NCI-H526 treated with DMSO at 0.1 percent for 48 hours (cell line): ENCODE measurements around the gene EHMT2.

ENCODE experiments used
- DNase-seq: peaks from one replicate; lab custom pipeline; 2025; lab: John Stamatoyannopoulos, UW

The EHMT2 gene

DNA sequence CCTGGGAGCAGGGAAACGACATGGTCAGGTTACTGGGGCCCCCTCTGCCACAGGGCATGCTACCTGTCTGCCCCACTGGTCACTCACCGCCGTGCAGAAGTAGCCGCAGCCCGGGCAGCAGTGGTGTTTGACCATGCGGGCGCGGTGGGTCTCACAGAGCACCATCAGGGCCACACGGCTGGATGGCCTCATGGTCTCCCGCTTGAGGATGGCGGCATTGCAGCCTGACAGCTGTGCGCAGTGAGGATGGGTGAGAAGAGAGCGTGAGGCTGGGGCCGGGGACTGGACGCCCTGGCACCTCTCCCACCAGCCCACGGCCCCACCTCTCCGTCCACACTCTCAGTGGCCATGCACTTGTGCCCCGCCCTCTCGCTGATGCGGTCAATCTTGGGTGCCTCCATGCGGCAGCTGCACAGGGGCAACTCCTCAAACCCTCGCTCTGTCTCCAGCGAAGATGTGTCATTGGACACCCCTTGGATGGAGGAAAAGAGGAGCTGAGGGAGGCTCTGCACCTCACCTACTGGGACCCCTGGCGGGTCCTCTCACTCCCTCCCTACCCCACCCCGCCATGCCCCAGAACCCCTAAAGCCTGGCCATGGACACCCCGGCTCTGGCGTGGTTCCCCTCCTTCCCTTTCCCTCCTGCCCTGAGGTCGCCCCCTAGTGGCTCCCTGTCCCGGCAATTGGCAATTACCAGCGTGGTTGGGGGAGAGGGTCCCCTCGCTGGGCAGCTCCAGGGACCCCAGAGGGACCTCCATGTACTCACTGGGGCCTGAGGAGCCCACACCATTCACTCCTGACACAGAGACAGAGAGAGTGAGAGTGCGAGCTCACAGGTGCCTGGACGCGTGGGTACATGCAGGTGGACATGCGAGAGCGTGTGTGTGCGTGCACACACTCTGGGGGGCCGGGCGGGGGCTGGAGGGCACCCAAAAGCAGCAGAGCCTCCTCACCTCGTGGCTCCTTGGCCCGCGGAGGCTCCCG lies 8.9 kb downstream of the EHMT2 start:
- DNase-seq: no peak

DNA sequence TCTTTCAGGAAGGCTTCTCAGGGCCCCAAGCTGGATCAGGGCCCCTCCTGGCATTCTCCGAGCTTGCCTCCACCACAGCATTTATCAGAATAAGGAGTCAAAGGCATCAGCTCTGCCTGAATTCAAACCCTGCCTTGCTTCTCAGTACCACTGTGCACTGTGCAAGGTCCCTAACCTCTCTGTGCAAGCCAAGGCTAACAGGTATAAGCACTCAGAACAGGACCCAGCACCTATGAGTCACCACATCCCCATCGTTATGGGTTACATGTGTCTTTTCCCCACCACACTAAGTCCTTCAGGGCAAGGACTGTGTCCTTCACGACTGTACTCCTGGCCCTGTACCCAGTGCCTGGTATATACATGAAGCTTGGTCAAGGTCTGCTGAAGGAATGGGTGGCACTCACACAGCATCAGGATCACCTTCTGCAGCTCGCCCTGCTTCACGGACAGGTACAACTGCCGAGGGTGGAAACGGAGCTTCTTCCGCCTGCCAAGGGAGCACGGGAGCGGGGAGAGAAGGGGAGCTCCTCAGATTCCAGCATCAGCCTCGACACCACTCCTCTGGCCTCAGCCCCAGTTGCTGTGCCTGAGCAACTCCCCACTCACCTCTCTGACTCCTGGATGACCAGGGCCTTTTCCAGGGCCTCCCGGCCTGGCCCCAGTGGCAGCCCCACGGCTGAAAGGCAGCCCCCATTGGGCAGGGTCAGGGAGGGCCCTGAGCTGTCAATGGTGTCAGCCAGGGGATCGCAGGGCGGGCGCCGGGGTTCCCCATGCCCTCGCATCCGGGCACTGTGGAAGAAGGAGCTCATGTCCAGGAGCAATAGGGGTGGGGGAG lies 10.1 kb downstream of the EHMT2 start:
- DNase-seq: no peak

DNA sequence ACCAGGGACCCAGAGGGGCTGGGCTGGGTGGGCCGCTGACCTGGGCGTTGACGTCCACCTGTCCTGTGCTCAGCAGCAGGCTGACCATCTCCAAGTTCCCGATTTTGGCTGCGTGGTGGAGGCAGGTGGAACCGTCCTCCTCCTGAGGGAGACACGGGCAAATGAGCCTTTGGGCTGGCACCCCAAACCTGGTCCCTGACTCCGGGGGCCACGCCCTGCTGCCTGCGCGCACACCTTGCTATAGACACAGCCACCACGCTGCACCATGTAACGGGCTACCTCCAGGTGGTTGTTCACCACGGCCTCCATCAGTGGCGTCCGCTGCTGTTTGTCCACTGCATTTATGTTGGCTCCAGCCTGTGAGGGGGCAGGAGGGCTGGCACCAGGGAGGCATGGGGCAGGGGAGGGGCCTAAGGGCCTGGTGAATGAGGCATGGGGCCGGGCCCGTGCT lies 10.9 kb downstream of the EHMT2 start:
- DNase-seq: no peak

DNA sequence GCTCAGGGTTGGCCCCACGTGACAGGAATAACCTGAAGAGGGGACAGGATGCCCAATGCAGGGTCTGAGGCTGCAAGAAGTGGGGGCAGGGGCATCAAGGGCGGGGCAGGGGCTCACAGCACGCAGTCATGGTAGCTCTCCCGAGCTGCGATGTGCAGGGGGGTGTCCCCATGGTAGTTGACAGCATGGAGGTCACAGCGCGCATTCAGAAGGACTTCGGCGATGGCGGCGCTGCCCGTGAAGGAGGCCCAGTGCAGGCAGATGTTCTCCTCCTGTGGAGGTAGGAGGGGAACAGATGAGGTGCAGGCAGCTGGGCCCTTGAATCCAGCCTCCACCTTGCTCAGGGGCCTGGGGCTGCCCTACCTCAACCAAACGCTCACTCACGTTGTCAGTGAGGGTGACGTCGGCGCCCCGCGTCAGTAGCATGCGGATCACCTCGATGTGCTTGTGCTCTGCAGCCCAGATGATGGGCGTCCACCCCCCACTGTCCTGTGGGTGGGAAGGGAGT lies 12.9 kb downstream of the EHMT2 start:
- no peak for DNase-seq

DNA sequence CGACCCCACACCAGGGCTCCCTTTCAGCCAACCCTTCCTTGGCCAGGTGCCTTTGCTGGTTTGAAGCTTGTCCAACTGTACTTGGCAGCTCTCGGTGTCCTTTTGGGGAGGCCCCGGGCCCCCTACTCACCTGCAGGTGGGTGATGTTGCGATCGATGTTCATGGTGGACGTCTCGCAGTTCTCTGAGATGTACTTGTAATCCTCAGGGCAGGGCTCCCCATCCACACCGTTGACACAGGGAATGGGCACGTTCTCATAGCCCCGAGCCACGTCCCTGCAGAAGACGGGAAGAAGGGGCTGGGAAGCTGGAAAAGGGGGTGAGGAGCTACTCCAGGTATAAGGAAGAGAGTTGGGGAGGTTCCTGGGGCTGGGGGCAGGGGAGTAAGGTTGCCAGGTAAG lies 13.8 kb downstream of the EHMT2 start:
- no peak for DNase-seq

DNA sequence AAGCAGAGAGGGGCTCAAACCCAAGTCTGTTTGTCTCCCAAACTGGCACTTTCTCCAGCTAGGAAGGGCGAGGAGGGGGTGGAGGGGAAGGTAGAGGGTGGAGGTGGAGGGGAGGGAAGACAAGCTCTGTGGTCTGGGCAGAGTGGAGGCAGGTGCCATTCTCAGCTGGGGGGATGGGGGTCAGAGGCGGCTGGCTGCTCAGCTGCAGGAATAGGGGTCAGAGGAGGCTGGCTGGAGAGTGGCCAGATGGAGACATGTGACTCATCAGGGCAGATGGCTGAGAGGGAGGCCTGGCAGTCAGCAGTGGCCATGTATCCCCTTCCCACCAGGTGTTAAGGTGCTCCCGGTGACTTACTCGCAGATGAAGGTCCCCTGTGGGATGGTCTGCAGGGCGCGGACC lies 15.2 kb downstream of the EHMT2 start:
- DNase-seq: no peak

DNA sequence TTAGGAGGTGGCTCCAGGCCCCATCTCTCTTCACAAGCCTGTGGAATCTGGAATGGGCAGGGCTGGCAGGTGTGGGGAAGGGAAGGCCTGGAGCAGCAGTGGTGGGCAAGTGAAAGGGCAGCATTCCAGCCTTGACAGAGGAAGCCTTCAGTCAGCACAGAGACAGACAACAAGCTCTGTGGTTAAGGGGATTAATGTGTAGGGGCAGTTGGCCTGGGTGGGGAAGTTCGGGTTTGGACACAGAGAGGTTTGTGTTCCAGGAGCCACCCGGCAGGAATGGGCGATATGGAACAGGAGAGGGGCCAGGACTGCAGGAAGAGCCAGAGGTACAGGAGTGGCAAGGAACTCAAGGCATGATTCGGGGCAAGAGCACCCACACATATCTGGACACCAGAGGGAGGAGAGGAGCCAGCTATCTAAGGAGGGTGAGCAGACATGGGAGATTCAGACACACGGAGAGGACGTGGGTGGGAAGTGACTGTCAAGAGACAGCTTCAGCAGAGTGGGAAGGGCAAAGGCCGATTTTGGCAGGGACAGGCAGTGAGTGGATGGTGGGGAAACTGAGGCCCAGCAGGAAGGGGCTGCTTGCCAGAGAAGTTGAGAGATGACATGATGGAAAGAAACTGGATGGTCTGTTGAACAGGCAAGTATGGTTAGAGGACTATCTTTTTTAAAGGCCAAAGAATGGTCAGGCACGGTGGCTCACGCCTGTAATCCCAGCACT lies 16.2 kb downstream of the EHMT2 start:
- DNase-seq: no peak

DNA sequence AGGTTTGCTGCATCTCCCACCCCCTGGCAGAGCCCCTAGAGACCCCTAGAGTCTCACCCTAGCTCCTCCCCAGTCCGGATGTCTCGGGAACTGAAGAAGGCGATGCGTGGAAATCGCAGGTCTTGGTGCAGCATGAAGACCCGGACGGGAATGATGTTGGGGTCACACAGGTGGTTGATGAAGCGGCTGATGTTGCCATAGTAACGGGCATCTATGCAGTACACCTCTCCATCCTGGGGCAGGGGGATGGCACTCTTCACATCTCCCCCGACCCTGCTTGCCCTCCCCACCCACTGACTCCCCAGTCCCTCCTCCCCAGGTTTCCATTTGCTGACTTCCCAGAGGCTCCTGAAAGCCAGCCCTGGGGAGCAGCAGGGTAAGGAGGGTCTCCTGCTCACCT lies 16.9 kb downstream of the EHMT2 start:
- DNase-seq: no peak

DNA sequence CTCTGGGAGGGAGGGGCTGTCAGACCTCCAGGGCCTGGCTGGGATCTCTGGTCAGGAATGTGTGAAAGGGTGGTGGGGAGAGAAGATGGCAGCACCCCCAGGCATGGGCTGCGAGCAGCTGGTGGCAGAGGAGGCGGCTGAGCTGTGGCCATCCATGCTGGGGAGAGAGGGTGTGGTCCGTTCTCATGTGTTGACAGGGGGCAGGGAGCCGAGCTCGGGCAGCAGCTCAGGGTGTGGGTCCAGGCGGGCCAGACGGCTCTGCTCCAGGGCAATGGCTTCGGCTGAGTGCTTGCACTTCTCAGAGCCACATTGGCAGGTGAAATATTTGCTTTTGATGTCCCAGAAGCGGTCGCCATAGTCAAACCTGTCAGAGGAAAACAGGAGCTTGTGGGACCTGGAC lies 17.6 kb downstream of the EHMT2 start:
- no peak for DNase-seq

DNA sequence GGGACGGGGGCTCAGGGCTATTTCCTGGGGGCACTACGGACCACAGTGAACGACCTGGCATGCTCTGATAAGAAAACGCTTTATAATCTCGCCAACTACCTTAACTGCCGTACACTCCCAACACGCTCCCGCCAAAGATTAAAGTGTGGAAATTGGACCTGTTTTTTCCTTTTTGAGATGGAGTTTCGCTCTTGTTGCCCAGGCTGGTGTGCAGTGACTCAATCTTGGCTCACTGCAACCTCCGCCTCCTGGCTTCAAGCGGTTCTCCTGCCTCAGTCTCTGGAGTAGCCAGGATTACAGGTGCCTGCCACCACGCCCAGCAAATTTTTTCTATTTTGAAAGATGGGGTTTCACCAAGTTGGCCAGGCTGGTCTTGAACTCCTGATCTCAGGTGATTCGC lies 18.4 kb downstream of the EHMT2 start:
- DNase-seq: no peak

DNA sequence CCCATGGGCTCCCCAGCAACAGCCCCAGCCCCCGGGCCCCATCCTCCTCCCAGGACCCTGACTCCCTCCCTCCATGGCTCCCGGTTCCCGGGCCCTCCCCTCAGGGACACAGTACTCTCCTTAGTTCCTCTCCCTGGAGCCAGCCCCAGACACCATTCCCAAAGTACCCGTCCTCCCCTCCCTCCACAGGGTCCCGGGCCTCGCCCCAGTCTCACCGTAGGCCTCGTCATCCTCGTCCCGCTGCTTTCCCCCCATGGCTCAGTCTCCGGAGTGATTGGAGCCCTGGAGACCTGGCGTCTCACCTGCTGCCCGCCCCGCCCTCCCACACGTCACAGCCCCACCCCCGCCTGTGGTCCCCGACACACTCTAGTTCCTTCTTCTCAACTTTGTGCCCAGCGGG lies 18.8 kb downstream of the EHMT2 start, which contains the start of gene SLC44A4:
Gene SLC44A4 (minus strand): TSS at position 272 of the 400 bp plus-strand sequence. CDS start 17 bp downstream, at position 255.
- DNase-seq: no peak

DNA sequence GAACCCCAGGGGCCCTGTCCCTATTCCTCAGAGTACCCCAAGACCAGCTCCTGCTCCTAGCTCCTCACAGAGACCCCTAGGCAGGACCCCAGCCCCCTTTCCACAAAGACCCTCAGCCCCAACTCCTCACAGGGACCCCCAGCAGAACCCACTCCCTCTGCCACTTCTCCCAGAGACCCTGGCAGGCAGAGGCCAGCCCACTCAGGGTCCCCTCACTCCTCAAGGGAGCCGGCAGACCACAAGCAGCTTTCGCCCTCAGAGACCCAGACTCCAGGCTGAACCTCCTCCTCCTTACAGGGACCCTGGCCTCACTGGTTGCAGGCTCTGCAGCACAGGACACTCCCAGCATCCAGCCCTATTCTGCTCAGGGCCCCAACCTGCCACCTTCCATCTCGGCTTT lies 19.3 kb downstream of the EHMT2 start:
- no peak for DNase-seq

DNA sequence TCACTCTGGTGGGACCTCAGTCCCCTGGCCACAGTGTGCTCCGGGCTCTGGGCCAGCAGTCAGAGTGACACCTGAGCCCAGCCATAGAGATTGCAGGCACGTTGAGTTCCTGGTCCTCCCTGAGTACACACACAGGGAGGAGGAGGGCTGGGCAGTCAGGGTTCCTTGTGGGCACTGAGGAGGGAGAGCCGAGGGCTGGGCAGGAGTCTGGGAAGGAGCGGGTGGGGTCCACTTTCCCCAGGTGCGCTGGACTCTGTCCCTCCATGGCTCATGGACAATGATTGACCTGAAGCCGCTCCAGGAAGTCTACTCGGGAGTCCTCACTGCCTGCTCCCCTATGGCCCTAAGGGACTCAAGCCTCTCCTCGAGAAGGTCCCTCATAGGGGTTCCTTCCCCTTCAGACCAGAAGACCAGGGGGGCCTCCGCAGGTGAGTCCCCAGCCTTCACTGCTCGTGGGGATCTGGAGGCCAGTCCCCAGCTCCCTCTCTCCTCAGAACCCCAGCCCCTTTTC lies 19.8 kb downstream of the EHMT2 start:
- no peak for DNase-seq

DNA sequence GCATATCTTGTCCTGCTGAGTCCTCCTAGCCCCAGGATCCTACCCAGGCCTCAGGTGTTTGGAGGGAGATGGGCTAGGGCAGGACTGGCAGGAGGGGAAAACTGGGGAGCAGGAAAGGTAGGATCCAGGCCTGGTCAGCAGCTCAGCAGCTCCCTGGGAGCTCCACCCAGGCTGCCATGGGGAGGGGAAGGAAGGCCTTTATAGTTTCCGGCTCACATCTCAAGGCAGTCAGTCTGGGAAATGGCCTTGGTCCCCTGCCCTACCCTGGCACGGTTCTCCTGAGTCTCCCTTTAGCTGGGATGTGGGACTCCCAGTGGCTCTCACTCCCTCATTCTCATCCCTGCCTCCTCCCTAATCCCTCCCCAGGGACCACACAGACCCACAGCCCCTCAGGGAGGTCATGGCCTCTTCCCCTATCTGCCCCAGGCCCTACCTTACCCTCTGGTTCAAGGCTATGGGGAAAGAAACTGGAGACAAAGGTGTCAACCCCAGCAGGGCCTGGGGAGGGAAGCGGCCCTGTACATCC lies 20.3 kb downstream of the EHMT2 start:
- DNase-seq: no peak

DNA sequence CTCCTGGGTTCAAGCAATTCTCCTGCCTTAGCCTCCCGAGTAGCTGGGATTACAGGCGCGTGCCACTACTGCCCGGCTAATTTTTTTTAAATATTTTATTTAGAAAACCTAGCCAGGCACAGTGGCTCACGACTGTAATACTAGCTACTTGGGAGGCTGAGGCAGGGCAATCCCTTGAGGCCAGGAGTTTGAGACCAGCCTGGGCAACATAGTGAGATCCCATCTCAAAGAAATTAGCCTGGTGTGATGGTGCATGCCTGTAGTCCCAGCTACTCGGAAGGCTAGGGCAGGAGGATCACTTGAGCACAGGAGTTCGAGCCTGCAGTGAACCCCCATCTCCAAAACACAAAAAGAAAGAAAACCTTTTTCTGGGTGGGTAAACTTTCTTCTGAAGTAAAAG lies 21.1 kb downstream of the EHMT2 start:
- no peak for DNase-seq

DNA sequence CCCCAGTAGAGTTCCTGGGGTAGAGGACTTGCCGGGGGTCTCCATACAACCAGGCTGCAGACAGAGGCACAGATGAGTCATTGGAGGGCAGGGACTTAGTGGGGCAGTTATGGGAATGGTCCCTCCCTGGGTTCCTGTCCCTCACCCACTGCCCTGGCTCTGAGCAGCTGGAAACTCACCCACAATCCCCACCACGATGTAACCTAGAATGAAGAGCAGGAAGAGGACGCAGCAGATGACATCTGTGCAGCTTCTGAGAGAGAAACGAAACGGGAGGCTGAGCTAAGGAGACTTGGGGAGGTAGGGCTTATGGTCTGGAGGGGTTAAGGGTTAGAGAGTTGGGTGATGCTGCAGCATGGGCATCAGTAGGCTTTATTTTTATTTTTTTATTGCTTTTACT lies 21.6 kb downstream of the EHMT2 start:
- DNase-seq: no peak

DNA sequence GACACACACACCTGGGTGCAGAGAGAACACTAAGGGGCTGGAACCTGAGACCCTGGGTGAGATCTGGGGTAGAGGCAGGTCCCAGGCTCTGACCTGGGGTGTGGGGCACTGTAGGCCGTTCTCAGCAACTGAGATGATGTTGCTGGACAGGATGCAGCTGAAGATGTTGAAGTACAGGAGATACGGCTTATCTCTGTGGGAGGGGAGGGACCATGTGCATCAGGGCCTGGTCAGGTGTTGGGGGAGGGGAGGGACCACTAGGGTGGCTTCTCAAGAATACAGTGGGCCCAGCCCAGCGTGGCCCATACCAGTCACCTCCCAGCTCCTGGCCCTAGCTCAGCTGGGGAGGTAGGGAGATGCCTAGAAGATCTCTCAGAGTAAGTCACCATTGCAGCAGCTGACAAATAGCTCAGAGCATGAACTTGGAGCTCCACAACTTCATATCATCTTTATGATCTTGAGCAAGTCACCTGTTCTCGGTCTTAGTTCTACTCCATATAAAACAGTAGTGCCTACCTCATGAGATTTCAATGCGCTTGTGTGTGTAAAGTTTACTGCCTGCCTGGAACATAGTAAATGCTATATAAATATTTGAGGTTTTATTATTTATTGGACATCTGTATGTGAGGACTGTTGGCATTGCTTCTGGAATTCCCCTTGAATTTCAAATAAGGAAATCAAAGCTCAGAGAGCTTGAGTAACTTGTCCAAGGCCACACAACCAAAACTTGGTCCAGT lies 22.5 kb downstream of the EHMT2 start:
- DNase-seq: no peak

DNA sequence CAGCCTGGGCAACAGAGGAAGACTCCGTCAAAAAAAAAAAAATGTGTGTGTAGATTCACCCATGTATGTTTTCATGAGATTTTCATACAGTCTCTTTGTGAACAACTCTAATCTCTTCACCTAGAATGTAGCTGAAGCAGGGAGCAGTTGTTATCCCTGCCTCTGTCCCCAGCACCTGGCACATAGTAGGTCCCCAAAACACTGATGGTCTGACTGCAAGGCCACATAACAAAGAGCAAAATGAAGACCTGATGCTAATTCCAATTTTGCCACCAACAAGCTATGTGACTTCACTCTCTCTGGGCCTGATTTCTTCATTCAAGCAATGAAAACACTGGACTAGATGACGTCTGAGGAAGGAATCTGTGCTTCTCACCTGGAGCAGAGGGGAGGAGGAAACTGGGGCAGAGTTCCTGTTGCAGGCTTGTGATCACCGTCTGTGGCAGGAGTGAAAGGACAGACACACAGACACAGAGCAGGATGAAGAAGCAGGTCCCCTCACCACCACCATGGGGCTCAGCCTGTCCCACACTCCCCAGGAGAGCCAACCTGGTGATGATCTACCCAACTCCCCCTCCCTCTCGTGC lies 23.3 kb downstream of the EHMT2 start:
- DNase-seq: no peak

DNA sequence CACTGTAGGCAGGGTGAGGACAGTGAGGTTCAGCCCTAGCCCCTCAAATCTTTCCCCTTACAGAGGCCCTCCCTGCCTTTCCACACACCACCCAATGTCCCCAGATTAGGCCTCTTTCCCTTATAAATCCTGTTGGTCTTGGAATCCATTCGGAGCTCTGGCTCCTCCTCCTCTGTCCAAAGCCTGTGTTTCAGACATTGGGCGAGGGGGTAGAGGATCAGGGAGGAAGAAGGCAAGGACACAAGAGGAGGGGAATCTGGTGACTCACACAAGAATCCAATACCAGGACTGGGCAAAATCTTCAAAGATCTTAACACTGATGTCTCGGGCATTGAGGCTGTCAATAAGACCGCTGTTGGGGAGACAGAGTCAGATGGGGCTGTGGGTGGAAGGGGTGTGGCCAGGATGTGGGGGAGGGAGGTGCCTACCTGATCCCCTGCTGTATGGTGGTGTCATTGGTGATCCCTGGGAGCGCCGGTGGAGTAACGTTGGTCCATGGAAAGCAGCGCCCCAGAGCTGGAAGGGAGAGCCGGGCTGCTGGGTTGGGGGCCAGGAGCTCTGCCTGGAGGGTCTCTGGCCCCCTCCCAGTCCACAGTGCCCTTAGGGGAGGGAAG lies 26.3 kb downstream of the EHMT2 start:
- no peak for DNase-seq

DNA sequence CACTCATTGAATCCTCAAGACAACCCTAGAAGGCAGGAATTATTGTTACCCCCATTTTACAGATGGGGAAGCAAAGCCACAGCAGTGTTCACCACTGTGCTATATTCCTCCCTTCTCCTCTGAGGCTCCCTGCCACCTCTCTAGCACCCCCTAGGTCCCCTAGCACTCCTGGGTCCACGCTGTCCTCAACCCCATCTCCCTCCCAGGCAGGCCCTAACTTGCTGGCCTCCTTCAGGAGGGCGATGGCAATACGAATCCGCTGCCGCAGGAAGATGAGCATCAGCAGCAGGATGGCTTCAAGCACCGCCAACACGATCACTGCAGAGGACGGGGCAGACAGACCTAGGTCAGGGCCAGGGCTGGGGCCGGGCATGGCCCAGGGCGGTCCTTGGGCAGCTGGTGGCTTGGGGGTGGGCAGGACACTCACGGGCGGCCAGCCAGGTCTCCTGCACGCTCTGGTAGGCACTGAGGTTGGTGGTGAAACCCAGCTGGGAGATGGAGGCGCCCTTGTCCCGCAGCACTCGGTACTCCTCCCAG lies 27.0 kb downstream of the EHMT2 start:
- DNase-seq: no peak
